HepG2 (cell line): ENCODE measurements around the gene SIRT5. TPM values are rescaled to one million over a fixed set of nuclear protein-coding genes. Genes with fewer than 3 reads are reported as not detected.

Source experiments
- ARNT2 ChIP-seq: sonication (generic); formaldehyde crosslinking; IDR thresholded peaks from 2 replicates; pipeline ENCODE4 v1.8.0; 2022; ENCODE audit warnings: mild to moderate bottlenecking, low read depth, missing genetic modification reagents, moderate library complexity
- ATF7-NPFF ChIP-seq: sonication (generic); formaldehyde crosslinking; IDR thresholded peaks from 2 replicates; pipeline ENCODE4 v1.8.1; 2023; ENCODE audit warnings: mild to moderate bottlenecking, low read depth, missing genetic modification reagents, moderate library complexity
- CEBPB ChIP-seq: IDR thresholded peaks from 2 replicates; pipeline ENCODE4 v1.6.1; 2011; ENCODE audit warnings: low read depth, low read length, improper control_type of control experiment, borderline replicate concordance
- HNF4G ChIP-seq, 2 experiments: sonication (generic) in 1 of 2; formaldehyde crosslinking in 1 of 2; IDR thresholded peaks; 2 replicates each; pipeline versions ENCODE4 v1.4.0 to v1.6.1; 2011 to 2020; ENCODE audit warnings: borderline replicate concordance in 2 of 2, low read depth in 2 of 2, mild to moderate bottlenecking in 2 of 2, low read length in 1 of 2, missing genetic modification reagents in 1 of 2, moderate library complexity in 1 of 2
- KMT2A ChIP-seq: sonication (generic); formaldehyde crosslinking; IDR thresholded peaks from 2 replicates; pipeline ENCODE4 v1.4.0; 2020; ENCODE audit warnings: missing genetic modification reagents
- LCORL ChIP-seq, 2 experiments: fragments of 450-650 bp in 1 of 2; sonication (generic) in 1 of 2; formaldehyde crosslinking in 1 of 2; IDR thresholded peaks; 2 replicates each; pipeline versions ENCODE4 v1.5.0 to v1.6.1; 2017 to 2020; ENCODE audit warnings: antibody characterized with exemption in 1 of 2, missing genetic modification reagents in 1 of 2
- MAFK ChIP-seq, 2 experiments: IDR thresholded peaks in 1 of 2; conservative IDR thresholded peaks in 1 of 2; 2 replicates each; pipeline ENCODE4 v1.6.1; 2011; ENCODE audit warnings: improper control_type of control experiment in 2 of 2, low read length in 2 of 2
- MIXL1 ChIP-seq: IDR thresholded peaks from 2 replicates; pipeline ENCODE4 v1.6.1; 2016
- MTERF4 ChIP-seq: sonication (generic); formaldehyde crosslinking; IDR thresholded peaks from 2 replicates; pipeline ENCODE4 v1.8.0; 2023; ENCODE audit warnings: mild to moderate bottlenecking, missing genetic modification reagents
- POGZ ChIP-seq: sonication (generic); formaldehyde crosslinking; IDR thresholded peaks from 2 replicates; pipeline ENCODE4 v1.4.0; 2020; ENCODE audit warnings: mild to moderate bottlenecking, missing genetic modification reagents
- RBAK ChIP-seq: sonication (generic); formaldehyde crosslinking; IDR thresholded peaks from 2 replicates; pipeline ENCODE4 v1.5.1; 2020; ENCODE audit warnings: mild to moderate bottlenecking, missing genetic modification reagents
- SALL1 ChIP-seq: sonication (generic); formaldehyde crosslinking; IDR thresholded peaks from 2 replicates; pipeline ENCODE4 v1.8.0; 2022; ENCODE audit warnings: mild to moderate bottlenecking, missing genetic modification reagents
- SOX13 ChIP-seq, 3 experiments: fragments of 450-650 bp in 1 of 3; sonication (generic) in 1 of 3; formaldehyde crosslinking in 1 of 3; IDR thresholded peaks in 2 of 3; conservative IDR thresholded peaks in 1 of 3; 2 replicates each; pipeline versions ENCODE4 v1.5.0 to v1.6.1; 2016 to 2020; ENCODE audit warnings: antibody characterized with exemption in 1 of 3, mild to moderate bottlenecking in 1 of 3, missing compliant biosample characterization in 1 of 3, missing genetic modification reagents in 1 of 3, moderate library complexity in 1 of 3
- TARDBP ChIP-seq: sonication (generic); formaldehyde crosslinking; IDR thresholded peaks from 2 replicates; pipeline ENCODE4 v1.8.0; 2022; ENCODE audit warnings: mild to moderate bottlenecking, missing genetic modification reagents
- TCF7 ChIP-seq: sonication (generic); IDR thresholded peaks from 2 replicates; pipeline ENCODE4 v1.6.1; 2016; ENCODE audit warnings: antibody characterized with exemption, low read depth
- THRA ChIP-seq: sonication (generic); formaldehyde crosslinking; IDR thresholded peaks from 2 replicates; pipeline ENCODE4 v1.4.0; 2020; ENCODE audit warnings: missing genetic modification reagents, borderline replicate concordance
- ZNF292 ChIP-seq: sonication (generic); formaldehyde crosslinking; IDR thresholded peaks from 2 replicates; pipeline ENCODE4 v1.8.1; 2022; ENCODE audit warnings: mild to moderate bottlenecking, low read depth, missing genetic modification reagents, borderline replicate concordance
- ZNF556 ChIP-seq: sonication (generic); formaldehyde crosslinking; IDR thresholded peaks from 2 replicates; pipeline ENCODE4 v1.4.0; 2020; ENCODE audit warnings: mild to moderate bottlenecking, missing genetic modification reagents, borderline replicate concordance
- polyA plus RNA-seq, 8 experiments: library from polyadenylated mRNA; depleted of rRNA in 3 of 8; stranded (reverse) in 7 of 8; unstranded in 1 of 8; fragments of >200 nt; fragmentation: Illumina TruSeq in 4 of 8; extraction: Trizol in 4 of 8; gene quantifications; 2 replicates each; pipeline versions ENCODE4 v1.2.1 to v1.2.3, GENCODE V29; 2011 to 2016; ENCODE audit warnings: low read depth in 4 of 8, missing spikeins in 1 of 8, mixed read lengths in 1 of 8; ENCODE audit not compliant: insufficient read depth in 1 of 8
- total RNA-seq, 5 experiments: library from RNA; depleted of rRNA; stranded (reverse); fragments of >200 nt; fragmentation: Illumina TruSeq; extraction: Trizol; gene quantifications; 2 replicates each; pipeline ENCODE4 v1.2.3, GENCODE V29; 2016; ENCODE audit warnings: low read depth in 1 of 5
- TF ChIP-seq, protein P1 (sequence below): sonication (generic); formaldehyde crosslinking; IDR thresholded peaks from 2 replicates; pipeline ENCODE4 v1.5.1; 2020; ENCODE audit warnings: missing genetic modification reagents, mild to moderate bottlenecking, borderline replicate concordance
- TF ChIP-seq, protein P2 (sequence below): sonication (generic); formaldehyde crosslinking; IDR thresholded peaks from 2 replicates; pipeline ENCODE4 v1.4.0; 2020; ENCODE audit warnings: missing genetic modification reagents

Gene SIRT5
- total and polyA plus RNA-seq, 2 of the 13 experiments (the other 11 are each of a cell fraction or from before 2014, with no cell fraction given): 14.1 to 16.6 TPM

GRCh38 chr6:13561624-13562267 is 12.7 kb upstream of the SIRT5 start (continued):
- TF ChIP-seq, protein P1, sequence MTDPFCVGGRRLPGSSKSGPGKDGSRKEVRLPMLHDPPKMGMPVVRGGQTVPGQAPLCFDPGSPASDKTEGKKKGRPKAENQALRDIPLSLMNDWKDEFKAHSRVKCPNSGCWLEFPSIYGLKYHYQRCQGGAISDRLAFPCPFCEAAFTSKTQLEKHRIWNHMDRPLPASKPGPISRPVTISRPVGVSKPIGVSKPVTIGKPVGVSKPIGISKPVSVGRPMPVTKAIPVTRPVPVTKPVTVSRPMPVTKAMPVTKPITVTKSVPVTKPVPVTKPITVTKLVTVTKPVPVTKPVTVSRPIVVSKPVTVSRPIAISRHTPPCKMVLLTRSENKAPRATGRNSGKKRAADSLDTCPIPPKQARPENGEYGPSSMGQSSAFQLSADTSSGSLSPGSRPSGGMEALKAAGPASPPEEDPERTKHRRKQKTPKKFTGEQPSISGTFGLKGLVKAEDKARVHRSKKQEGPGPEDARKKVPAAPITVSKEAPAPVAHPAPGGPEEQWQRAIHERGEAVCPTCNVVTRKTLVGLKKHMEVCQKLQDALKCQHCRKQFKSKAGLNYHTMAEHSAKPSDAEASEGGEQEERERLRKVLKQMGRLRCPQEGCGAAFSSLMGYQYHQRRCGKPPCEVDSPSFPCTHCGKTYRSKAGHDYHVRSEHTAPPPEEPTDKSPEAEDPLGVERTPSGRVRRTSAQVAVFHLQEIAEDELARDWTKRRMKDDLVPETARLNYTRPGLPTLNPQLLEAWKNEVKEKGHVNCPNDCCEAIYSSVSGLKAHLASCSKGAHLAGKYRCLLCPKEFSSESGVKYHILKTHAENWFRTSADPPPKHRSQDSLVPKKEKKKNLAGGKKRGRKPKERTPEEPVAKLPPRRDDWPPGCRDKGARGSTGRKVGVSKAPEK (CRISPR knock-in tag): 0 out of 2 replicates have a peak, but pooled peaks have one; percentile 46
- 0 out of 2 replicates have a peak, but pooled peaks have one; percentile 18 for TF ChIP-seq MIXL1 (CRISPR knock-in tag)
- peak; percentile 65; the same call in 1 of the 2 replicates for TF ChIP-seq HNF4G (IDR thresholded peaks at IDR 0.05; ENCODE audit: borderline replicate concordance, low read depth, low read length)
- TF ChIP-seq HNF4G (CRISPR knock-in tag; IDR thresholded peaks at IDR 0.05; ENCODE audit: borderline replicate concordance, low read depth): no peak
- TF ChIP-seq MAFK (conservative IDR thresholded peaks at IDR 0.05 in 1 of 2, IDR thresholded peaks at IDR 0.05 in 1 of 2; ENCODE audit: low read length in 2 of 2): peak in 1 of 2 experiments; percentile 8; a peak in 1 of 4 replicates
- no peak for TF ChIP-seq MTERF4 (CRISPR knock-in tag)
- TF ChIP-seq TARDBP: peak; percentile 44; the same call in 1 of the 2 replicates
- 0 out of 2 replicates have a peak, but pooled peaks have one; percentile 8 for TF ChIP-seq TCF7
- TF ChIP-seq ARNT2 (CRISPR knock-in tag): no peak
- TF ChIP-seq KMT2A (CRISPR knock-in tag): 0 out of 2 replicates have a peak, but pooled peaks have one; percentile 41
- peak; percentile 90; the same call in 1 of the 2 replicates for TF ChIP-seq THRA
- peak; percentile 67; the same call in 1 of the 2 replicates for TF ChIP-seq RBAK (CRISPR knock-in tag)
- TF ChIP-seq ZNF556: 0 out of 2 replicates have a peak, but pooled peaks have one; percentile 17
- no peak for TF ChIP-seq ATF7-NPFF (CRISPR knock-in tag)
- peak; percentile 91 for TF ChIP-seq ZNF292 (CRISPR knock-in tag)
- TF ChIP-seq POGZ (CRISPR knock-in tag): peak; percentile 66; the same call in 1 of the 2 replicates
- TF ChIP-seq LCORL (IDR thresholded peaks at IDR 0.05): no peak
- TF ChIP-seq LCORL (CRISPR knock-in tag; IDR thresholded peaks at IDR 0.05): peak; percentile 97
- TF ChIP-seq SOX13 (IDR thresholded peaks at IDR 0.05): no peak
- peak in 1 of 2 experiments; percentile 49; a peak in 2 of 4 replicates for TF ChIP-seq SOX13 (CRISPR knock-in tag; conservative IDR thresholded peaks at IDR 0.05 in 1 of 2, IDR thresholded peaks at IDR 0.05 in 1 of 2)
- peak; percentile 88 for TF ChIP-seq CEBPB
- TF ChIP-seq, protein P2, sequence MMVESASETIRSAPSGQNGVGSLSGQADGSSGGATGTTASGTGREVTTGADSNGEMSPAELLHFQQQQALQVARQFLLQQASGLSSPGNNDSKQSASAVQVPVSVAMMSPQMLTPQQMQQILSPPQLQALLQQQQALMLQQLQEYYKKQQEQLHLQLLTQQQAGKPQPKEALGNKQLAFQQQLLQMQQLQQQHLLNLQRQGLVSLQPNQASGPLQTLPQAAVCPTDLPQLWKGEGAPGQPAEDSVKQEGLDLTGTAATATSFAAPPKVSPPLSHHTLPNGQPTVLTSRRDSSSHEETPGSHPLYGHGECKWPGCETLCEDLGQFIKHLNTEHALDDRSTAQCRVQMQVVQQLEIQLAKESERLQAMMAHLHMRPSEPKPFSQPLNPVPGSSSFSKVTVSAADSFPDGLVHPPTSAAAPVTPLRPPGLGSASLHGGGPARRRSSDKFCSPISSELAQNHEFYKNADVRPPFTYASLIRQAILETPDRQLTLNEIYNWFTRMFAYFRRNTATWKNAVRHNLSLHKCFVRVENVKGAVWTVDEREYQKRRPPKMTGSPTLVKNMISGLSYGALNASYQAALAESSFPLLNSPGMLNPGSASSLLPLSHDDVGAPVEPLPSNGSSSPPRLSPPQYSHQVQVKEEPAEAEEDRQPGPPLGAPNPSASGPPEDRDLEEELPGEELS: 0 out of 2 replicates have a peak, but pooled peaks have one; percentile 47
- peak; percentile 75 for TF ChIP-seq SALL1
